Stimulated activated CD4-positive, alpha-beta T cell treated with anti-CD3 and anti-CD28 coated beads, TNF-alpha, amount 100 ng/mL, for 1 hour (primary cell): ENCODE measurements around the gene NFIA.
"Not testable (repeated sequence)": the region's sequence is repeated elsewhere in the genome, so short reads cannot be mapped to it uniquely, and the experiment has no call there.

Experiments
- DNase-seq, 3 donors: peaks; one replicate each; pipeline ENCODE4 v3.0.0-alpha.2; 2020; ENCODE audit warnings: low read depth in 3 of 3, low spot score in 1 of 3

The NFIA gene

DNA sequence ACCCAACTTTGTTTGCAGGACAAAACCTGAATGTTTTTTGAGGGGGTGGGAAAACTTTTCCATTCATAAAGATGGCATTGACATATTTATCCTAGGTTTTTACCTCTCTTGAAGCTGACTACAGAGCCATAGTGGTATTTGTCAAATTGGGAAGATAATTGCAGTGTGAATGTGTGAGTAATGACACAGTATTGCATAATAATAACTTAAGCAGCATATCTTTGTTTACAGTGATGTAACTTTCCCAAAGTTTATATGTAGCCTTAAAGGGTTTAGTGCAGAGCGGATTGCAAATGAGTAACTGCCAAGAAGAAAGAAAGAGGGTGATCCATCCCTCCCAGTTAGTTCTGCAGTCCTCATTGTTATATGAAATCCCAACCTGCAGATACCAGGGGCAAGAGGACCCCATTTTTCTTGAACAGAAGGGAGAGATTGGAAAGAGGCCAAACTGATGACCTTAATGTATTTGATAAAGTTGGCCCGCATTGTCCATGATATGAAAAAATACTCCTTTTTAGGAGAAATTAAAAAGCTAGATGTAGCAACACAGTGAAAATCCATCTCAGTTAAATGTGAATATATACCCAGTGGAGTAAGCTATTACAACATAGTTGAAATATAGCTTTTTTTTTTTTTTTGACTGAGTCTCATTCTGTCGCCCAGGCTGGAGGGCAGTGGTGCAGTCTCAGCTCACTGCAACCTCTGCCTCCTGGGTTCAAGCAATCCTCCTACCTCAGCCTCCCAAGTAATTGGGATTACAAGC, 23.7 kb upstream of the NFIA start:
- DNase-seq: no peak

DNA sequence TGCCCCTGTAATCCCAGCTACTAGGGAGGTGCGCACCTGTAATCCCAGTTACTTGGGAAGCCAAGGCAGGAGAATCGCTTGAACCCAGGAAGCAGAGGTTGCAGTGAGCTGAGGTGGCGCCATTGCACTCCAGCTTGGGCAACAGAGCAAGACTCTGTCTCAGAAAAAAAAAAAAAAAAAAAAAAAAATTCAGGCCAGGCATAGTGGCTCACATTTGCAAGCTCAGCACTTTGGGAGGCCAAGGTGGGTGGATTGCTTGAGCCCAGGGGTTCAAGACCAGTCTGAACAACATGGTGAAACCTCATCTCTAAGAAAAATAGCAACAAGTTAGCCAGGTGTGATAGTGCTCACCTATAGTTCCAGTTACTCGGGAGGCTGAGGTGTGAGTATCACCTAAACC, 20.8 kb upstream of the NFIA start:
- not testable (repeated sequence) for DNase-seq

DNA sequence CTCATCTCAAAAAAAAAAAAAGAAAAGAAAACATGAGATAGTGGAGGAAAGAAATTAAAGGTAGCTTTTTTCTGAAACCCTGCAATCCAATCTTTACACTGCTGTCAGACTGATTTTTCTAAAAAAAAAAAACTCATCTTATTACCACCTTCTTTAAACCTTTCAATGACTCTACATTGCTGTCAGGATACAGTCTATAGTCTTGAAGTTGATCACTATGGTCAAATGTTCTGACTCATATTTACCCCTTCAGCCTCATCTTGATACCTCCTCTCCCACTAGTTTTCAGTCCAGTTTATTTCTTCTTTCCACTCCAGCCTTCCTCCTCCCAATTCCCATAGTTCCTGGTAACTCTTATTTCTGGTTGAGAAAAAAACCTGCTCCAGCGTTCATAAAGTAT, 17.7 kb upstream of the NFIA start:
- no peak for DNase-seq

DNA sequence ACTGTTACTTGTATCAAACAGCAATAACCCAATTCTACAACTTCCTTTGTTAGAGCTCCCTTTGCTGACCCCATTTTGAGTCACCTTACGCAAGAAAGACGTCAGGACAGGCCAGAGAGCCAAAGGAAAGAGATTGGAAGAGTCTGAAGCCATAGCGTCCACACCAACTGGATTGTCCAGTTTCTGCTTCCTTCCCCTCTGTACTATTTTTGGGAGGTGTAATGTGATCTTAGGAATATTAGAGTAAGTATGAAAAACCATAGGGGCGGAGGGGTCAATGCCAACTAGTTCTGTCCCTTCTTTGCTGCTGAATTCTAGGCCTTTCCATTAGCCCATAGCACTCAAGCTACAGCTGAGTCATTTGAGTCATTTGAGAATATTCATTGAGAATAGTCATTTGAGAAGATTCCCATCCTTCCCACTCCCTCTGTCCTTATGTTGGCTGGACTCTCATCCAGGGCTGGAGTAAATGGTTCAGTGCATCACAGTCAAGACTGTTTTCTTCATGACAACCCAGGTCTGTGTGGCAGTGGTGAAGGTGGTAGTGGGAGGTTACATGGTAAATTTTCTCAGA, 14.8 kb upstream of the NFIA start:
- DNase-seq: no peak

DNA sequence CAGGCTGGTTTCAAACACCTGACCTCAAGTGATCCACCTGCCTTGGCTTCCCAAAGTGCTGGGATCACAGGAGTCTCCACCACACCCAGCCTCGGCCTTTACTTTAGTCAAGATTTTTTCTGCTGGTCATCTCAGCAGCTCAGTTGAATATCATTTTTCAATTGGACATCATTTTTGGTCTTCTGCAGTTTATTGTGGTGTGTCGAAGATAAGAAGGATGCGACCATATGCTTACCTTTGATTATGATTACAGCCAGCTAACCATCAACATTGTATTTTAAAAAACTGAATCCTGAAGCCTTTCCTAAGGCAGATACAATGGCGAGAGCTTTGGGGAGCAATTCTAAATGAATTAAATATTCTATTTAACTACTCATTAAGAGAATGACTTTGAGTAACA, 12.3 kb upstream of the NFIA start:
- no peak for DNase-seq

DNA sequence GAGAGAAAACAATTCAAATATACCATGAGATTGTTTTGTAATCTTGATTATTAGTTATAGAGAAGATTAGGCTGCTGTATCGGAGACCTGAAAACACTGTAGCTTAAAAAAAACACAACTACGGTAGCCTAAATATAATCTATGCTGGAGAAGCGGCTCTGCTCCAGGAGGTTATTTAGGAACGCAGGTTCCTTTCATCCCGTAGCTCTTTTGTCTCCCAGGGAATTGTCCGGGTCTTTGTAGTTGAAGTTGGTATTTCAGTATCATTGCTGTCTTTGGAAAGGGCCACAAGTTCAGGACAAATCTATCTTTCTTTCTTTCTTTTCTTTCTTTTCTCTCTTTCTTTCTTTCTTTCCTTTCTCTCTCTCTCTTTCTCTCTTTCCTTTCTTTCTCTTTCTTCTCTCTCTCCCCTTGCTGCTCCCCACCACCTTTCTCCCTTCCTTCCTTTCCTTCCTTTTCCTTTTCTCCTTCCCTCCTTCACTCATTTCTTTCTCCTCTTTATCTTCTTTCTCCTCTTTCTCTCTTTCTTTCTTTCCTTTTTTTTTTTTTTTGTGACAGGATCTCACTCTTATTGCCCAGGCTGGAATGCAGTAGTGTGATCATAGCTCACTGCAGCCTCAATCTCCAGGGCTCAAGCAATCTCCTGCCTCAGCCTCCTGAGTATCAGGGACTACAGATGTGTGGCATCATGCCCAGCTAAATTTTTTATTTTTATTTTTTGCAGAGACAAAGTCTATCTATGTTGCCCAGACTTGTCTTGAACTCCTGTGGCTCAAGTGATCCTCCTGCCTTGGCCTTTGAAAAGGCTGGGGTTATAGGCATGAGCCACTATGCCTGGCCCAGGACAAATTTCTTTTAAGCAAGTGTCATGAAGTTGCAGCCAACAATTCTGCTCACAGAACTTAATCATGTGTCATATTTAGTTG, 10.9 kb upstream of the NFIA start:
- no peak for DNase-seq

DNA sequence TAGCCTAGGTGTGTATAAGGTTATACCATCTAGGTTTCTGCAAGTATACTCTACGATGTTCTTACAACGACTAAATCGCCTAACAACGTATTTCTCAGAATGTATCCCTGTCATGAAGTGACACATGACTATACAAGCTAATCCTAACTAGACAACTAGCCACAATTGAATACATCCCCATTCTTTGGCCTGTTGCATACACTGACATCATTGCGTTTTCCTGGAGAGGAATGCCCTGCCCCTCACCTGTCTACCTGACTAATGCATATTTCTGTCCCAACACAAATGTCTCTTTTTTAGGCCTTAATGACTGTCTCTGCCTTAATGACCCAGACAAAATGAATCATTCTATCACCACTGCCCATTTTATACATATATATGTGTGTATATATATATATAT, 8.5 kb upstream of the NFIA start:
- no peak for DNase-seq

DNA sequence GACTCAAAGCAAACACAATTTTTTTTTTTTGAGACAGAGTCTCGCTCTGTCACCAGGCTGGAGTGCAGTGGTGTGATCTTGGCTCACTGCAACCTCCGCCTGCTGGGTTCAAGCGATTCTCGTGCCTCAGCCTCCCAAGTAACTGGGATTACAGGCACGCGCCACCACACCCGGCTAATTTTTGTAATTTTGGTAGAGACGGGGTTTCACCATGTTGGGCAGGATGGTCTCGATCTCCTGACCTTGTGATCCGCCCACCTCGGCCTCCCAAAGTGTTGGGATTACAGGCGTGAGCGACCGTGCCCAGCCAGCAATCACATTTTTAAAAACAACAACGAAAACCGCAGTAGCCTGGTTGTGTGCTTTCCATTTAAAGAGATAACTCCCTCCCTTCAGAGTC, 6.5 kb upstream of the NFIA start:
- DNase-seq: not testable (repeated sequence)

DNA sequence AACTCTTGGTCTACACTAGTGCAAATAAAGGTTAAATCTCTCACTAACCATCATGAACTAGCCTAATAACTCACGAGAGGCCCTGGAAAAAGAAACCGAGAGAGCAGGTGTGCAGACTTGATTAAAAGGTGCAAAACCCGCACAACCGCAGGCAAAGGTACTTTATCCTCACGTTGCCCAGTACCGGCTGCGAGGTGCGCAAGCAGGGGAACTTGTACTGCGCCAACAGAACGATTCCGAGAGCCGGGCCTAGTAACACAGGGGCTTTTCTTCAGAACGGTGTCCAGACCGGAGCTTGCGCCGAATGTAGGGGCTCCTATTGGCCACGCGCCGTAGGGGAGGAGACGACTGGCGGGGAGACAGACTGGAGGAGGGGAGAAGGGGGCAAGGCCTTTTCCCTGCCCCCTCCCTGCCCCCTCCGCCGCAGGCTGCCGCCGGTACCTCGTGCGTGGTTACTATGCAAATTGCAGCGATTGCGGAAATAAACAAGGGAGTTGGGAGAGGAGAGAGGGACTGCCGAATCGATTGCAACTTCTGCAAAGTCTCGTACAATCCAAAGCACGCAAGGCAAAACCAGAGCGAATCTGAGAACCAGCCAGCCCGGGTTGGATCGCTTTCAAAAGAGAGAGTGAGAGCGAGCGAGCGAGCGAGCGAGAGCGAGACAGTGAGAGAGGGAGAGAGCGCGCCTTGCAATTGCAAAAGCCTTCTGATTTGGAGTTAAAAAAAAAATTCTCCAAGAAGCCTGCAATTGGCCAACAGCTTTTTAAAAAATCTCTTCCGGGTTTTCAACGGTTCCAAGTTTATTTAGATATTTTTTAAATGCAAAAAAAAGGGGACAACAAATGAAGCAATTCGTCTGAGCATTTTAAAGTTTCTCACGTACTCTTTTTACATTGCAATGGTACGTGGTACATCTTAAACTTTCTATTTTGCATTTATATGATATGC, 5.4 kb upstream of the NFIA start:
- peak in 2 of 3 donors; percentile 58 to 61 for DNase-seq

DNA sequence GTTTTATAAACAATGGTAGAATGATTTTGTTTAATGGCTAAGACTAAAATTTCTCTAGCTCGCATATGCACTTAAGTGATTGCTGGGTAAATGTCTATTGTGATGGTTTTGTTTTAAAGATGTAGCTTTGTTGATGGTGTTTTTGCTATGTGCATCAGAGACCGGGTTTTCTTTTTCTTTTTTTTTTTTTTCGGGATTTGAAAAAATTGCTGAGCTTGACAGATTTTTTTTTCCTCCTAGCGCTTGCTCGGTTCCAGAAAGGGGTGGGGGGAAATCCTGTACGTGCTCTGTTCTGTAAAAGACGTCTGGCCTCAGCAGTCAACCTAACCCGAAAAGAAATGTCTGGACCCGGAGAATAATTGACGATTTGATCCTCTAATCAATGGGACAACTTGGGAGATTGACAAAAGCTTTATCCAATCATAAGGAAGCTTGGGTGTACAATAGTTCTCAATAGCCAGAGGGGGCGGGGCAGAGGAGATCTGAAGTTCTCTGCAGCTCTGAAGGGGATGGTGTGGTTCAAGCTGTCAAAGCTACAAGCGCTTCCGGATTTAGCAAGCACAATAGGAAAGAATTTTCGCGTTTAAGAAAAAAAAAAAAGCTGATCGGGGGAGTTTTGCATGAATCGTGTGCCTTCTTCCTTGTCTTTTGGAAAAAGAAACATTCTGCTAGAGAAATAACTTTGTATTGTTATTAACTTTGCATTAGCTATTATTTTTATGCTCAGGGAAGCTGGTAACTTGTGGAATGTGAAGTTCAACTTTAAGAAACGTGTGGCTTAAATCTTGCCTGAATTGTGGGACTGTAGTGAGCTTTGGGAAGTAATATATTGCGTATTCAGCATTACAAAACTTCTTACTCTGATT, 4.5 kb upstream of the NFIA start:
- peak; percentile 66 to 86 (median 73) for DNase-seq

DNA sequence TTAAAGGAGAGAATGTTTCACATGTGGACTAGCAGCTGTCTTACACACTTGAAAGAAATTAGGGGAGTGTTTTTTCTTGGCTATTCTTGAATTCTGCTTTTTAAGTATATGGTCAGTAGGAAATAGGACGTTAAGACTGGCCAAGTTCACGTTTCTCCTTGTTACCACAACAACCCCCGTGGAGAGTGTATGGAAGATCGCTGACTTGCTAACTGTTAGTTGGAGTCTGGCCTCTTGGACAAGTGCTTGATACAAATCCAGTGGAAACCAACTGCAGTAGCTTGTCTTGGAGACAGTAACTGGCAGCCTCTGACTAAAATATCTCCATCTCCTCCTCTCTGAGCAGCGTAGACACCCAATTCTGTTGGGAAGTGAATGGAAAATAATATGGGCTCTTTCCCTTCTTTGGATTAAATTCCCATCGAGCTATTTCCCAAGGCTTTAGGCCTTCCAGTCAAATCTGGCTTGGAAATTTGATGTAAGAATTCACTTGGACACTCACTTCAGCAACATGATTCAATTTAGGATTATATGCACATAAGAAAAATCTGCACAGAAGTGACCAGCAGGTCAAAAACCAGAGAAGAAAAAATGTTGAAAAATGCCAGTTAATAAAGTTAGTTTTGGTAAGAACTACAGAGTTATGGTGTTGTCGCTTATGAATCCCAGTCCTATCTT, 3.6 kb upstream of the NFIA start:
- no peak for DNase-seq

DNA sequence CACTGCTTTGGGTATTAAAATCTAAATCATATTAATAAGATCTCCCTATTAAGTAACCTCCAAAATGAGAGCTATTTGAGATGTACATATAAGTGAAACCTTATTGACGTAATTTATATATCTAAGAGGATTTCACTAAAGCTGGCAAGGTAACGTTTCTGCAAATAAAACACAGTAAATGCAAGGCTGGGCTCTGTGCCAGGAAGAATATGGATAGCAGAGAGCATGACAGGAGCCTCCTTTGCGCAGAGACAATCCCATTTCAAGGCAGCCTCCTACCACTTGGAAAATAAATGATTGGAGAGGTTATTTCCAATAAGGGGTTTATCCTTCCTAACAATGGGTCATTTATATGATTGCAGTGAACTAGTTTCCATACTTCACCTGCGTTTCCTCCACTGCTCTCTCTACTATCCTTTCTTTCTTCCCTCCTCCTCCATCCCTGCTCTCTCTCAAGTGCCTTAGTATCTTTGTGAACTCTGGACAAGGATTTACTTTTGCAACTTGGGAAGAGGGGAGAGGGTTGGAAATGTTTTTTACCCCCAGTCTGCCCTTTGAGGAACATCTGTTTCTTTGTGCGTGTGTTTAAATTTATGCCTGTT, 3.0 kb upstream of the NFIA start:
- no peak for DNase-seq

DNA sequence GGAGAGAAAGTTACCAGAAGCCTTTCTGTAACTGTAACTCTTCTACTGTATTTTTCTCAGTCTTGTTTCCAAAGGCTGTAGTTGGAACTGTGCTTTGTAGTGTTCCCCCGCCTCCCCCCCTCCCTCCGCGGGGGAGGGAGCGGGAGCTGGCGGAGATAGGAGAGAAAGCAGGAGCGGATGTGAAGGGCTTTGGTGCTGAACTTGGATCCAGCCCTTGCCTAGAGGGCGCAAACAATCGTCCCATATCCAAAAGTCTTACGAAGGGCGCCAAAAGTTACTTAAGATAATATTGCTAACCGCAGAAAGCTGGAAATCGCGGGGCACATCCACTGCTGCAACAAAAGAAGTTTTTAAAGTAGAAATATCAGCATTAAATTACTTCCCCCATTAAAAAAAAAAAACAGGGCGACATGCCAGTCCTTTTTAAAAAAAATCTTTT, 2.4 kb upstream of the NFIA start:
- DNase-seq: no peak

DNA sequence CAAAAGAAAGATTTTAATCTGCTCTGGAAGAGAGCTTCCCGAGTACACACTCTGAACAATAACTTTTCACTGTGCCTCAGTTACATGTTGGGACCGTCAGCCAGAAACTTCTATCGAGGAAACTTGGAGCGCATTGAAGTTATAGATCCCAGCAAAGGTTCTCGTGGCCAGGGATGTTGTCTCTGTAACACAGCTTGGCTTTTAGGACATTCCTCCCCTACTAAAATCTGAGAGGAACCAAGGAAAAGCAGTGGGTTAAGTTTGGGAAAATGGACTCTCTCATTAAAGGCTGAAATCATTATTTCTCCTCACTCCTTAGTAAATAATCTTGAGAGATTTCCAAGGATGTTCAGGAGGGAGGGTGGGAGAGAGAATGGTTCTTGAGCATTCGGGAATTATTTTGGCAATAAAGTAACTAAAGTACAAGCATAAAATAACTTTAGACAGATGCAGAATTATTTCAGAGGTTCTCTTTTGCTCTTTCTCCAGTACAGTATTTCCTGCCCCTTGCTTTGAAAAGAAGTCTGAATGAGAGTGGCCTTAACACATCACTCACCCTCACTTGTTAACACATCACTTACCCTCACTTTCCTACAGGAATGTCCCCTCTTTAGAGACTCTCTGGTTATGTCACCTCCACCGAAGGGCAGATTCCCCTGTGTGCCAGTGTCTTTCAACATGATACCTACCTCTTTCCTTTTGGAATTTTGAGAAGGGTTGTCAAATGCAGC, 1.8 kb upstream of the NFIA start:
- DNase-seq: no peak

DNA sequence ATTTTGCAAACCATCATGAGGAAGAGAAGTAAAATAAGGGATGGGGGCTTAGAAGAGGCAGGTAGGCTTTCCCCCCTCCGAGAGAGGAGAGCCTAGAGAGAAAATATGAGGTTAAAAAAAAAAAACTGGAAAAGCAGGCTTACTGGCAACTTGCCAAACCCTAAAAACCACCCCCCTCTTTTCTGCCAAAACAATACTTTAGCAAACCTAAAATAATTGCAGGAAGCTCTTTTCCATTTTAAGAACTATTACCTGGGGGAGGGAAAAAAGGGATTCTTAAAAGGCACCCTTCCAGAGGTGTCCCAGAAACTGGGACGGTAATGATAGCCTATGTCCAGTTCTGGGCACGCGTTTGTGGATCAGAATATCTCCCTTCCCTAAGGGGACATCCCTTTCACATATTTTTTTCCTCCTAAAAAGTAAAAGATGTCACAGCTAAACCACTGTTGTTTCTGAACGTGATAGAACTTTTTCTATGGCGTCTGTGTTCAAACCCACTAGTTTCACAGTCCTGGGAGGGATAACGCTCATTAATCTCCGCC, 1.1 kb upstream of the NFIA start:
- DNase-seq: no peak

DNA sequence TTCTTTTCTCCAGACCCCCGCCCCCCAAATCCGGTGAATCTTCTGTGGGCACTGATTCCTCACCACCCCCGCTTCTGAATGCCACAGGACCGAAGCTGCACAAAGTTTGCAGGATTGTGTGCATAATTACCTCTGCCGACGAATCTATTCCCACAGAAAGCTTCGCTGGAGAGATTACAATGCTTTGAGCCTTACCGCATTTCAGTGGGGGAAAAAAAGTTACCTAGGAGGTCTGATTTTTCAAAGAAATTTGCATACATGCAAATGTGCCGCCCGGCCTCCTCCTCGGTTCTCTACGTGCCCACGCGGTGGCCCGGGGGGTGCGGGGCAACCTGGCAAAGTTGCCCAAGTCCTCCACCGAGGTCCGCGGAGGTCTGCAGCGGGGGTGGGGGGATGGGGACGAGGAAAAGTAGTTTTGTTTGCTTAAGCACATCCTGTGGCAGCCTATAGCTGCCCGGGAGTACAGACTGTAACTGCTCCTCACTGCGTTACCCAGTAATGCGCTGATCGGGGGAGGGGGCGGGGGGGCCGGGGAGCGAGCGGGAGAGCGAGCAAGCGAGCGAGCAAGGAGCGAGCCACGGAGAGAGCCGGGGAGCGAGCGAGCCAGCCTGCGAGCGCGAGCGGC, 563 bp upstream of the NFIA start:
- DNase-seq: no peak

DNA sequence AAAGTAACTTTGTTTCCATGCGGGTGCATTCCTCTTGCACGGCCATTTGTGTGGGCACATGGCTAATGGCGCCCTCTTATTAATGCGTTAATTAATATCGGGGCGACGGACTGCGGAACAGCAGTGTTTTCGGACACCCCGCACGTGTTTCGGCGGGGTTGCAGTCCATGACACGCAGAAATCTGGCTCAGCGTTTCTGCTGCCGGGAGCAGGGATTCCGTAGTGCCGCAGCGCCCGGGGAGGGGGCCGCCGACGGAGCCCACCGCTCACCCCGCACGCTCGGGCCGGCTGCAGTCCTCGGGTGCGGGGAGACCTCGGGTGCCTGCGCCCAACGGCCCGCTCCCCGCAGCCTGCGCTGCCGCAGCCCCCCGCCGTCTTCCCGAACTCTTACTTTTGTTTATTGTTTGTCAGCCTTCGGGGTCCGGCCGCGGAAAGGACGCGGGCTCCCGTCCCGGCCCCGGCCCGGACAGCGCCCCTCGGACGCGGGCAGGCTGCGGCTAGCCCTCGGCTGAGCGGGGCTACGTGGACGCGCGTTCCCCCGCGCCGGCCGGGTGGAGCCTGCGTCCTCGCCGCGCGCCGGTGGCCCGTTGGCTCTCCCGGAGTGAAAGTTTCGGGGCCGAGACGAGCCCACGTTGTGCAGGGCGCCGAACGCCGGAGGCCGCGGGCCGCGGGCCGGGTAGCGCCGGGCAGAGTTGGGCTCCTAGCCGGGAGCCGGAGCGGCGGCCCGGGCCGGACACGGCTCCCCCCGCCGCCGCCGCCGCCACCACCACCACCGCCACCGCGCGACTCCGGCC, 849 bp downstream of the NFIA start:
- peak in 1 of 3 donors; percentile 3 for DNase-seq
